Measurements from ENCODE around the gene CAMK1D. TPM values are rescaled to one million over a fixed set of nuclear protein-coding genes. Genes with fewer than 3 reads are reported as not detected.
"Not testable (repeated sequence)": the region's sequence is repeated elsewhere in the genome, so short reads cannot be mapped to it uniquely, and the experiment has no call there.

Gene CAMK1D
- total RNA-seq, 2 experiments from 2014 or later, result 15.4 to 15.5 TPM

GRCh38 chr10:12728494-12728893 lies 379.1 kb downstream of the CAMK1D start:
- no peaks in the 10 kb centered on the region for H3K27me3 Mint-ChIP-seq
- CTCF ChIA-PET, result no interaction called here
- POLR2A ChIA-PET, result no interaction called here

GRCh38 chr10:12729885-12730284 lies 380.5 kb downstream of the CAMK1D start:
- no peak for DNase-seq
- no peak overlapping the region for H3K4me3 Mint-ChIP-seq
- ChIA-PET CTCF (interaction anchor here (0.5 to 1.6 kb wide), 2 partner anchors 73 to 1413 kb away, joined by 3 read pairs; no protein-coding TSS in a partner anchor), POLR2A (no interaction called here)
- no peak overlapping the region for H3K27ac Mint-ChIP-seq
- H3K27me3 Mint-ChIP-seq, result no peaks in the 10 kb centered on the region
- H3K4me1 Mint-ChIP-seq, result peaks cover 9% of the 10 kb centered on the region
- no peaks in the 10 kb centered on the region for H3K36me3 Mint-ChIP-seq (ENCODE audit: low read depth)
- no peaks in the 10 kb centered on the region for H3K9me3 Mint-ChIP-seq

More at GRCh38 chr10:12728494-12728893, 379.1 kb downstream of the CAMK1D start:
- no peak for DNase-seq
- H3K4me1 Mint-ChIP-seq, result peaks cover 15% of the 10 kb centered on the region
- no peak overlapping the region for H3K4me3 Mint-ChIP-seq
- H3K27ac Mint-ChIP-seq, result no peak overlapping the region
- no peaks in the 10 kb centered on the region for H3K36me3 Mint-ChIP-seq (ENCODE audit: low read depth)
- no peaks in the 10 kb centered on the region for H3K9me3 Mint-ChIP-seq

GRCh38 chr10:12730809-12731519 lies 381.6 kb downstream of the CAMK1D start:
- ChIA-PET POLR2A (no interaction called here), CTCF (interaction anchor here (1.3 kb wide), 1 partner anchor 10 kb away, joined by 3 read pairs; no protein-coding TSS in a partner anchor)
- peak; percentile 6 for DNase-seq
- Mint-ChIP-seq H3K27me3 (no peaks in the 10 kb centered on the region), H3K4me3 (no peak overlapping the region), H3K27ac (no peak overlapping the region), H3K36me3 (ENCODE audit: low read depth) (no peaks in the 10 kb centered on the region), H3K9me3 (no peaks in the 10 kb centered on the region), H3K4me1 (peaks cover 9% of the 10 kb centered on the region)

- H3K9me3 Mint-ChIP-seq, result no peaks in the 10 kb centered on the region
- POLR2A ChIA-PET, result no interaction called here
- no peak overlapping the region for H3K4me3 Mint-ChIP-seq
- no peaks in the 10 kb centered on the region for H3K36me3 Mint-ChIP-seq (ENCODE audit: low read depth)
- CTCF ChIA-PET, result interaction anchor here (0.6 kb wide), 1 partner anchor 683 kb away, joined by 6 read pairs; no protein-coding TSS in a partner anchor
- peaks cover 1% of the 10 kb centered on the region for H3K4me1 Mint-ChIP-seq
- H3K27me3 Mint-ChIP-seq, result no peaks in the 10 kb centered on the region
- no peak for DNase-seq
- H3K27ac Mint-ChIP-seq, result no peak overlapping the region
Measured at GRCh38 chr10:12733271-12733670, 383.9 kb downstream of the CAMK1D start.

- CTCF ChIA-PET, result no interaction called here
- no peak for DNase-seq
Measured at GRCh38 chr10:12735843-12736462, 386.6 kb downstream of the CAMK1D start.

GRCh38 chr10:12740813-12741212 lies 391.5 kb downstream of the CAMK1D start:
- H3K27ac Mint-ChIP-seq, result no peak overlapping the region
- POLR2A ChIA-PET, result no interaction called here

More at GRCh38 chr10:12735843-12736462, 386.6 kb downstream of the CAMK1D start:
- Mint-ChIP-seq H3K4me1 (peaks cover 1% of the 10 kb centered on the region), H3K9me3 (no peaks in the 10 kb centered on the region), H3K4me3 (no peak overlapping the region), H3K27ac (no peak overlapping the region), H3K36me3 (ENCODE audit: low read depth) (no peaks in the 10 kb centered on the region), H3K27me3 (no peaks in the 10 kb centered on the region)
- POLR2A ChIA-PET, result no interaction called here

GRCh38 chr10:12741360-12741804 lies 392.0 kb downstream of the CAMK1D start:
- no peak overlapping the region for H3K4me3 Mint-ChIP-seq
- CTCF ChIA-PET, result interaction anchor here (0.9 to 1.1 kb wide), 2 partner anchors 11 to 16 kb away, joined by 3 read pairs; no protein-coding TSS in a partner anchor

More at GRCh38 chr10:12740813-12741212, 391.5 kb downstream of the CAMK1D start:
- Mint-ChIP-seq H3K9me3 (no peaks in the 10 kb centered on the region), H3K4me3 (no peak overlapping the region), H3K4me1 (no peaks in the 10 kb centered on the region), H3K27me3 (no peaks in the 10 kb centered on the region), H3K36me3 (ENCODE audit: low read depth) (no peaks in the 10 kb centered on the region)
- no peak for DNase-seq
- CTCF ChIA-PET, result interaction anchor here (0.9 to 1.7 kb wide), 4 partner anchors 10 to 42 kb away, joined by 3 to 4 read pairs (median 3); no protein-coding TSS in a partner anchor

GRCh38 chr10:12742771-12743170 lies 393.4 kb downstream of the CAMK1D start:
- Mint-ChIP-seq H3K4me1 (no peaks in the 10 kb centered on the region), H3K9me3 (no peaks in the 10 kb centered on the region), H3K4me3 (no peak overlapping the region), H3K27ac (no peak overlapping the region), H3K36me3 (ENCODE audit: low read depth) (no peaks in the 10 kb centered on the region), H3K27me3 (no peaks in the 10 kb centered on the region)
- DNase-seq, result no peak
- POLR2A ChIA-PET, result no interaction called here
- CTCF ChIA-PET, result interaction anchor here (0.6 kb wide), 1 partner anchor 162 kb away, joined by 4 read pairs; no protein-coding TSS in a partner anchor

More at GRCh38 chr10:12741360-12741804, 392.0 kb downstream of the CAMK1D start:
- H3K27ac Mint-ChIP-seq, result no peak overlapping the region
- no peaks in the 10 kb centered on the region for H3K36me3 Mint-ChIP-seq (ENCODE audit: low read depth)
- no peaks in the 10 kb centered on the region for H3K27me3 Mint-ChIP-seq
- no peaks in the 10 kb centered on the region for H3K9me3 Mint-ChIP-seq
- POLR2A ChIA-PET, result no interaction called here
- H3K4me1 Mint-ChIP-seq, result no peaks in the 10 kb centered on the region
- no peak for DNase-seq

GRCh38 chr10:12743466-12743865 lies 394.1 kb downstream of the CAMK1D start:
- H3K27ac Mint-ChIP-seq; H3K4me3 Mint-ChIP-seq; H3K9me3 Mint-ChIP-seq; H3K4me1 Mint-ChIP-seq; H3K27me3 Mint-ChIP-seq; H3K36me3 Mint-ChIP-seq (ENCODE audit: low read depth); POLR2A ChIA-PET; DNase-seq: not testable (repeated sequence)
- CTCF ChIA-PET, result interaction anchor here (0.6 kb wide), 1 partner anchor 1184 kb away, joined by 3 read pairs; no protein-coding TSS in a partner anchor

GRCh38 chr10:12743941-12744340 lies 394.6 kb downstream of the CAMK1D start:
- POLR2A ChIA-PET, result no interaction called here
- H3K4me3 Mint-ChIP-seq, result no peak overlapping the region
- no peaks in the 10 kb centered on the region for H3K4me1 Mint-ChIP-seq
- CTCF ChIA-PET, result interaction anchor here (0.6 kb wide), 1 partner anchor 1184 kb away, joined by 3 read pairs; no protein-coding TSS in a partner anchor
- no peak overlapping the region for H3K27ac Mint-ChIP-seq
- no peaks in the 10 kb centered on the region for H3K9me3 Mint-ChIP-seq
- no peak for DNase-seq
- no peaks in the 10 kb centered on the region for H3K36me3 Mint-ChIP-seq (ENCODE audit: low read depth)
- H3K27me3 Mint-ChIP-seq, result no peaks in the 10 kb centered on the region

- Mint-ChIP-seq H3K4me3 (no peak overlapping the region), H3K27me3 (no peaks in the 10 kb centered on the region), H3K27ac (no peak overlapping the region), H3K4me1 (no peaks in the 10 kb centered on the region), H3K36me3 (ENCODE audit: low read depth) (no peaks in the 10 kb centered on the region), H3K9me3 (no peaks in the 10 kb centered on the region)
- POLR2A ChIA-PET, result no interaction called here
- CTCF ChIA-PET, result interaction anchor here (1.1 to 1.3 kb wide), 2 partner anchors 9 to 10 kb away, joined by 3 read pairs; no protein-coding TSS in a partner anchor
- no peak for DNase-seq
Measured at GRCh38 chr10:12748186-12748585, 398.8 kb downstream of the CAMK1D start.

- no peak overlapping the region for H3K4me3 Mint-ChIP-seq
Measured at GRCh38 chr10:12749760-12750478, 400.6 kb downstream of the CAMK1D start.

More at GRCh38 chr10:12749760-12750478, 400.6 kb downstream of the CAMK1D start:
- Mint-ChIP-seq H3K27me3 (no peaks in the 10 kb centered on the region), H3K27ac (no peak overlapping the region), H3K4me1 (no peaks in the 10 kb centered on the region), H3K9me3 (no peaks in the 10 kb centered on the region), H3K36me3 (ENCODE audit: low read depth) (no peaks in the 10 kb centered on the region)
- DNase-seq, result no peak
- ChIA-PET POLR2A (no interaction called here), CTCF (no interaction called here)
